ENCODE measurements around the gene DLGAP1. TPM values are rescaled to one million over a fixed set of nuclear protein-coding genes. Genes with fewer than 3 reads are reported as not detected.

DLGAP1 gene
- polyA plus RNA-seq, 1 donor from 2014 or later = 4.5 TPM

DNA sequence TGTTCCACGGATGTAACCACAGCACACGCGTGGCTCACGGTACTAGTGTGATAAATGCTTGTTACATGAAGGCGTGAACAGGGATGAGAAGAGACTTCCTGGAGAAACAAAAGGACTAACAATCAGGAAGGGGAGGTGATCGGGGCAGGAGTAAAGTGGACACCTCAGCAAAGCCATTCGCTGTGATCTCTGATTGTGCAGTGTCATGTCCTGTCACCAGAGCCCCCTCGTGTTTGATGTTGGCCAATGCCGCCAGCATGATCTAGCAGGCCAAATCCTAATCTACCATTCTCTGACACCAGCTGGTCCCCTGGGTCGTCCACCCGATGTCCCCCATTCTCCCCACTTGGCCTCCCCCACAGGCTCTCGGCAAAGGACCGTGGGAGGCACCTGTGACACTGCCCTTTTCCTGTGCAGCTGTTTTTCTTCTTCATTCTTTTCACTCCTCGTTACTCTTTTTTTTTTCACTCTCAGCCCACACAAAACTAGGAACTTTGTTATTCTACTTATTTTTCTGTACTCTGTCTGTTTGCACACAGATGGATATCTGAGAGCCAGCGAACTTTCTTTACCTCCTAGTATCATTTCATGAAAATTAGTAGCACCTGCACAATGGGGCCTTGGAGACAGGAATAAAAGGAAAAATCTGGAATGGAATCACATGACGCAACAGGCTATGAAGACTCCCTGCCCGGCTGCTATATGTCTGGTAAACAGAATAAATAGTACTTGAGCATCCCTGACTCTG is 858.3 kb downstream of the DLGAP1 start:
- H3F3A ChIP-seq (ENCODE audit: insufficient read depth, low read length, poor library complexity, severe bottlenecking) = no peaks in the 10 kb centered on the region
- no peak overlapping the region for H3K9ac ChIP-seq (ENCODE audit: low read length)
- no peaks in the 10 kb centered on the region for H3K9me2 ChIP-seq (ENCODE audit: insufficient read depth, low read length)
- TF ChIP-seq, protein P1, sequence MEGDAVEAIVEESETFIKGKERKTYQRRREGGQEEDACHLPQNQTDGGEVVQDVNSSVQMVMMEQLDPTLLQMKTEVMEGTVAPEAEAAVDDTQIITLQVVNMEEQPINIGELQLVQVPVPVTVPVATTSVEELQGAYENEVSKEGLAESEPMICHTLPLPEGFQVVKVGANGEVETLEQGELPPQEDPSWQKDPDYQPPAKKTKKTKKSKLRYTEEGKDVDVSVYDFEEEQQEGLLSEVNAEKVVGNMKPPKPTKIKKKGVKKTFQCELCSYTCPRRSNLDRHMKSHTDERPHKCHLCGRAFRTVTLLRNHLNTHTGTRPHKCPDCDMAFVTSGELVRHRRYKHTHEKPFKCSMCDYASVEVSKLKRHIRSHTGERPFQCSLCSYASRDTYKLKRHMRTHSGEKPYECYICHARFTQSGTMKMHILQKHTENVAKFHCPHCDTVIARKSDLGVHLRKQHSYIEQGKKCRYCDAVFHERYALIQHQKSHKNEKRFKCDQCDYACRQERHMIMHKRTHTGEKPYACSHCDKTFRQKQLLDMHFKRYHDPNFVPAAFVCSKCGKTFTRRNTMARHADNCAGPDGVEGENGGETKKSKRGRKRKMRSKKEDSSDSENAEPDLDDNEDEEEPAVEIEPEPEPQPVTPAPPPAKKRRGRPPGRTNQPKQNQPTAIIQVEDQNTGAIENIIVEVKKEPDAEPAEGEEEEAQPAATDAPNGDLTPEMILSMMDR (IDR thresholded peaks at IDR 0.05; ENCODE audit: poor library complexity, severe bottlenecking) = no peak
- no peak for TF ChIP-seq EZH2 (IDR thresholded peaks at IDR 0.05; ENCODE audit: borderline replicate concordance, insufficient read depth, low read length, poor library complexity, severe bottlenecking)
- TF ChIP-seq POLR2AphosphoS5 (IDR thresholded peaks at IDR 0.05) = no peak
- no peak for TF ChIP-seq TAF1 (IDR thresholded peaks at IDR 0.05; ENCODE audit: low read depth)
- TF ChIP-seq MXI1 (conservative IDR thresholded peaks at IDR 0.05; ENCODE audit: poor library complexity, severe bottlenecking) = no peak
- TF ChIP-seq RAD21 (conservative IDR thresholded peaks at IDR 0.05) = no peak
- no peak for TF ChIP-seq REST (IDR thresholded peaks at IDR 0.05; ENCODE audit: borderline replicate concordance)
- TF ChIP-seq SMC3 (conservative IDR thresholded peaks at IDR 0.05; ENCODE audit: poor library complexity) = no peak
- no peak for TF ChIP-seq EP300 (conservative IDR thresholded peaks at IDR 0.05; ENCODE audit: poor library complexity, severe bottlenecking)
- H3K9me3 ChIP-seq (ENCODE audit: low read length) = no peaks in the 10 kb centered on the region
- no peak overlapping the region for H3K27ac ChIP-seq (ENCODE audit: low read length)
- no peak overlapping the region for H3K4me2 ChIP-seq (ENCODE audit: low read length)
- H3K4me3 ChIP-seq (ENCODE audit: low read length) = no peak overlapping the region
- H3K79me2 ChIP-seq (replicated peaks; ENCODE audit: insufficient read depth, low read length) = no peaks in the 10 kb centered on the region
- H3K27me3 ChIP-seq (ENCODE audit: insufficient read depth, low read depth, low read length) = no peaks in the 10 kb centered on the region
- H3K36me3 ChIP-seq (ENCODE audit: insufficient read depth, low read length) = no peaks in the 10 kb centered on the region
- no peaks in the 10 kb centered on the region for H4K20me1 ChIP-seq (ENCODE audit: insufficient read depth)
- H2AFZ ChIP-seq (ENCODE audit: low read depth, low read length) = no peak overlapping the region

GRCh38 chr18:3596324-3596636 is 858.8 kb downstream of the DLGAP1 start:
- H4K20me1 ChIP-seq (ENCODE audit: insufficient read depth) = no peaks in the 10 kb centered on the region
- H3K27ac ChIP-seq (ENCODE audit: low read length) = no peak overlapping the region
- no peaks in the 10 kb centered on the region for H3K9me2 ChIP-seq (ENCODE audit: insufficient read depth, low read length)
- H3K79me2 ChIP-seq (replicated peaks; ENCODE audit: insufficient read depth, low read length) = no peaks in the 10 kb centered on the region
- no peaks in the 10 kb centered on the region for H3K27me3 ChIP-seq (ENCODE audit: insufficient read depth, low read depth, low read length)
- H3K4me2 ChIP-seq (ENCODE audit: low read length) = no peak overlapping the region
- H3K9ac ChIP-seq (ENCODE audit: low read length) = no peak overlapping the region
- H3K9me3 ChIP-seq (ENCODE audit: low read length) = no peaks in the 10 kb centered on the region
- TF ChIP-seq EZH2 (IDR thresholded peaks at IDR 0.05; ENCODE audit: borderline replicate concordance, insufficient read depth, low read length, poor library complexity, severe bottlenecking) (no peak), SMC3 (conservative IDR thresholded peaks at IDR 0.05; ENCODE audit: poor library complexity) (no peak), REST (IDR thresholded peaks at IDR 0.05; ENCODE audit: borderline replicate concordance) (no peak), MXI1 (conservative IDR thresholded peaks at IDR 0.05; ENCODE audit: poor library complexity, severe bottlenecking) (no peak), POLR2AphosphoS5 (IDR thresholded peaks at IDR 0.05) (no peak)
- TF ChIP-seq, protein P1 (IDR thresholded peaks at IDR 0.05; ENCODE audit: poor library complexity, severe bottlenecking) = no peak
- no peaks in the 10 kb centered on the region for H3K36me3 ChIP-seq (ENCODE audit: insufficient read depth, low read length)
- H2AFZ ChIP-seq (ENCODE audit: low read depth, low read length) = no peak overlapping the region
- no peaks in the 10 kb centered on the region for H3F3A ChIP-seq (ENCODE audit: insufficient read depth, low read length, poor library complexity, severe bottlenecking)
- no peak overlapping the region for H3K4me3 ChIP-seq (ENCODE audit: low read length)

Measured in neural cell (in vitro differentiated cells).